Measurements from ENCODE around the gene PFKL.
A peak's percentile ranks its signal among the peaks of the same experiment; 100 is the strongest.

The PFKL gene

DNA sequence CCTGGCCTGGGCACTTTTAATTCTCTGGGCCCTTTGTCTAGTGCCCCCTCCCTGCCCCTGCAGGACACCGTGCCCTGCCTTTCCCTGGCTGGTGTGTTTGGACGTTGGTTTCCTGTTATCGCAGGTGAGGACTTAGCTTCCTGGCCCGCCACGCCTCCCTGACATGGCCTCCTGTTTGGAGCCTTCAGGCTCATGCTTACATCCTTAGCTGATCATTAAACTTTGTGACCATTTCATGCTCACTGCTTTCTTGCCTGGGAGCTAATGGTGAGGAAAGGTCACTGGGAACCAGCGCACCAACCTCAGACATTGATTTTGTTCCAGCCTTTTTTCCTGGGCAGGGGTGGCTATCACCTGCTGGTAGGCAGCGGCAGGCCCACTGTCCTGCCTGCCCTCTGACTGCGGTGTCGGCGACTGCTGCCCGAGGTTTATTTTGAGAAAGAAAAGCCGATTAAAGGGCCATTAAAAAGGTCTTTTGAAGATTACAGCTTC lies 3.7 kb downstream of the PFKL start:
- Histone ChIP-seq H3K27me3 (ENCODE audit: insufficient read depth, poor library complexity, severe bottlenecking) (no peaks in the 10 kb centered on the region), H3K4me1 (ENCODE audit: insufficient read depth, poor library complexity, severe bottlenecking) (peaks cover 3% of the 10 kb centered on the region), H3K27ac (ENCODE audit: poor library complexity, severe bottlenecking) (no peak overlapping the region), H3K36me3 (ENCODE audit: low read depth) (peaks cover 20% of the 10 kb centered on the region), H3K9me3 (ENCODE audit: severe bottlenecking) (no peaks in the 10 kb centered on the region), H3K4me3 (ENCODE audit: severe bottlenecking) (no peak overlapping the region)
- TF ChIP-seq, protein P1, sequence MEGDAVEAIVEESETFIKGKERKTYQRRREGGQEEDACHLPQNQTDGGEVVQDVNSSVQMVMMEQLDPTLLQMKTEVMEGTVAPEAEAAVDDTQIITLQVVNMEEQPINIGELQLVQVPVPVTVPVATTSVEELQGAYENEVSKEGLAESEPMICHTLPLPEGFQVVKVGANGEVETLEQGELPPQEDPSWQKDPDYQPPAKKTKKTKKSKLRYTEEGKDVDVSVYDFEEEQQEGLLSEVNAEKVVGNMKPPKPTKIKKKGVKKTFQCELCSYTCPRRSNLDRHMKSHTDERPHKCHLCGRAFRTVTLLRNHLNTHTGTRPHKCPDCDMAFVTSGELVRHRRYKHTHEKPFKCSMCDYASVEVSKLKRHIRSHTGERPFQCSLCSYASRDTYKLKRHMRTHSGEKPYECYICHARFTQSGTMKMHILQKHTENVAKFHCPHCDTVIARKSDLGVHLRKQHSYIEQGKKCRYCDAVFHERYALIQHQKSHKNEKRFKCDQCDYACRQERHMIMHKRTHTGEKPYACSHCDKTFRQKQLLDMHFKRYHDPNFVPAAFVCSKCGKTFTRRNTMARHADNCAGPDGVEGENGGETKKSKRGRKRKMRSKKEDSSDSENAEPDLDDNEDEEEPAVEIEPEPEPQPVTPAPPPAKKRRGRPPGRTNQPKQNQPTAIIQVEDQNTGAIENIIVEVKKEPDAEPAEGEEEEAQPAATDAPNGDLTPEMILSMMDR (IDR thresholded peaks at IDR 0.05; ENCODE audit: poor library complexity, severe bottlenecking), result no peak
- DNase-seq (ENCODE audit: low spot score) (no peak), ATAC-seq (ENCODE audit: low read depth) (no peak)

DNA sequence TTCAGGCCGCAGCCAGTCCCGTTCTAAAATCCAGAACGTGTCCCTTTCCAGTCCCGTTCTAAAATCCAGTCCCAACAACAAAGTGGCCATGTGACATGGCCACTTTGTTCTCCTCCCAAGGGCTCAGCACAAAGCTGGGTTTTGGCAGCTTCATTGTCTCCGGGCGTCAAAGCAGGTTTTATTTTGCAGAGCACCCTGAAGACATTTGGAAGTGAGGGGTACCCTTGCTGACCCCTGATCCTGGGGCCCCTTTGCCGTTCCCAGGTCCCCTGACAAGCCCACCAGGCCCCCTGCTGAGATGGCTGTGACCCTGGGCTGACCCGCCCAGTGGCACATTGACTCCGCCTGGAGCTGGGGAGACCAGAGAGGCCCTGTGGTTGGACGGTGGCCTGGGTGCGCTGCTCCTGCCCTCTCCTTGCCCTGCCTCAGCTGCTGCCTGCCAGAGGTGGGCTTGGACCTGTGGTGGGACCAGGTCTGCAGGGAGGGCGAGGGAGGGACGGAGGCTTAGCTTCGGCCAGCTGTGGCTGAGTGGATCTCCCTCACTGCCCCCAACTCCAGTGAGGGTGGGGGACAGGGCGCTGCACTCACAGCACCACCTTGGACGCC lies 4.3 kb downstream of the PFKL start:
- H3K4me3 ChIP-seq (ENCODE audit: severe bottlenecking), result no peak overlapping the region
- DNase-seq (ENCODE audit: low spot score) (no peak), ATAC-seq (ENCODE audit: low read depth) (no peak)
- TF ChIP-seq, protein P1 (IDR thresholded peaks at IDR 0.05; ENCODE audit: poor library complexity, severe bottlenecking), result no peak
- H3K27ac ChIP-seq (ENCODE audit: poor library complexity, severe bottlenecking), result no peak overlapping the region
- H3K4me1 ChIP-seq (ENCODE audit: insufficient read depth, poor library complexity, severe bottlenecking), result peaks cover 2% of the 10 kb centered on the region
- H3K36me3 ChIP-seq (ENCODE audit: low read depth), result peaks cover 20% of the 10 kb centered on the region
- H3K27me3 ChIP-seq (ENCODE audit: insufficient read depth, poor library complexity, severe bottlenecking), result no peaks in the 10 kb centered on the region
- H3K9me3 ChIP-seq (ENCODE audit: severe bottlenecking), result no peaks in the 10 kb centered on the region

DNA sequence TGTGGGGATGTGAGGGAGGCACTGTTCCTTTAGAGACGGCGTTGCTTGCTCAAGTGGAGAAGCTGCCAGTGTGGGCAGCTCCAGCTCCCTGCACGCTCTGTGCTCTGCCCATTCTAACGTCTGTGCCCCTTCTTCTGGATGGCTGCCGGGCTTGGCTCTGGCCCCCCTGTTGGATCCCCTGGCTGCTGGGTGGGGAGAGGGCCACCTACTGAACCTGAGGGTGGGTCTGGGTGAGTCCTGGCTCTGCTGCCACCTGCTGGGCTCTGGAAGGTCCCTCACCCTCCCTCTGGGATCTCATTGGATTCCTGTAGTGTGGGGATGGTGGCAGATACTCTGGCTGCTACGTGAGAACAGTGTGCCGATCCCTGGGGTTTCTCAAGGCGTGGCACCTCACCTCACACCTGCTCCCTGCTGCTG lies 5.0 kb downstream of the PFKL start:
- Histone ChIP-seq H3K27me3 (ENCODE audit: insufficient read depth, poor library complexity, severe bottlenecking) (no peaks in the 10 kb centered on the region), H3K27ac (ENCODE audit: poor library complexity, severe bottlenecking) (no peak overlapping the region), H3K4me3 (ENCODE audit: severe bottlenecking) (no peak overlapping the region), H3K36me3 (ENCODE audit: low read depth) (peaks cover 20% of the 10 kb centered on the region), H3K4me1 (ENCODE audit: insufficient read depth, poor library complexity, severe bottlenecking) (no peaks in the 10 kb centered on the region), H3K9me3 (ENCODE audit: severe bottlenecking) (no peaks in the 10 kb centered on the region)
- DNase-seq (ENCODE audit: low spot score) (no peak), ATAC-seq (ENCODE audit: low read depth) (peak; percentile 50)
- TF ChIP-seq, protein P1 (IDR thresholded peaks at IDR 0.05; ENCODE audit: poor library complexity, severe bottlenecking), result peak; percentile 56

DNA sequence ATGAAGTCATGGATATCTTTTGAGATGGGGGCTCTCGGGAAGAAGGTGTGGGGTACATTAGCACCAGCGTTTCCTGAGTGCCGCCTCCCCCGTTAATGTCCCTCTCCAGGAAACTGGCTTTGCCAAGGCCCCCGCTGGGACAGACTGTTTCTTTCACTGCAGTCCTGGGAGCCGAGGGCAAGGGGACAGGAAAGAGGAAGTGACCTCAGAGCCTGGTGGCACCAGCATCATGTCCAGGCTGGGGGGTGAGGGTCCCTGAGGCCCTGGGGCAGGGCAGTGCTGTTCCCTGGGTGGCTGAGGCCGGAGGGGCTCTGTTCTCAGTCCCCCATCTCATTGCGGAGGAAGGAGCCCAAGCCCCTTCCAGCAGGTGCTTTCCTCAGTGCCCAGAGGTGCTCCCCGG lies 5.8 kb downstream of the PFKL start:
- DNase-seq (ENCODE audit: low spot score), result no peak
- peaks cover 20% of the 10 kb centered on the region for H3K36me3 ChIP-seq (ENCODE audit: low read depth)
- H3K4me3 ChIP-seq (ENCODE audit: severe bottlenecking), result no peak overlapping the region
- no peaks in the 10 kb centered on the region for H3K27me3 ChIP-seq (ENCODE audit: insufficient read depth, poor library complexity, severe bottlenecking)
- TF ChIP-seq, protein P1 (IDR thresholded peaks at IDR 0.05; ENCODE audit: poor library complexity, severe bottlenecking), result no peak
- no peaks in the 10 kb centered on the region for H3K9me3 ChIP-seq (ENCODE audit: severe bottlenecking)
- no peak overlapping the region for H3K27ac ChIP-seq (ENCODE audit: poor library complexity, severe bottlenecking)
- no peaks in the 10 kb centered on the region for H3K4me1 ChIP-seq (ENCODE audit: insufficient read depth, poor library complexity, severe bottlenecking)
- no peak for ATAC-seq (ENCODE audit: low read depth)

DNA sequence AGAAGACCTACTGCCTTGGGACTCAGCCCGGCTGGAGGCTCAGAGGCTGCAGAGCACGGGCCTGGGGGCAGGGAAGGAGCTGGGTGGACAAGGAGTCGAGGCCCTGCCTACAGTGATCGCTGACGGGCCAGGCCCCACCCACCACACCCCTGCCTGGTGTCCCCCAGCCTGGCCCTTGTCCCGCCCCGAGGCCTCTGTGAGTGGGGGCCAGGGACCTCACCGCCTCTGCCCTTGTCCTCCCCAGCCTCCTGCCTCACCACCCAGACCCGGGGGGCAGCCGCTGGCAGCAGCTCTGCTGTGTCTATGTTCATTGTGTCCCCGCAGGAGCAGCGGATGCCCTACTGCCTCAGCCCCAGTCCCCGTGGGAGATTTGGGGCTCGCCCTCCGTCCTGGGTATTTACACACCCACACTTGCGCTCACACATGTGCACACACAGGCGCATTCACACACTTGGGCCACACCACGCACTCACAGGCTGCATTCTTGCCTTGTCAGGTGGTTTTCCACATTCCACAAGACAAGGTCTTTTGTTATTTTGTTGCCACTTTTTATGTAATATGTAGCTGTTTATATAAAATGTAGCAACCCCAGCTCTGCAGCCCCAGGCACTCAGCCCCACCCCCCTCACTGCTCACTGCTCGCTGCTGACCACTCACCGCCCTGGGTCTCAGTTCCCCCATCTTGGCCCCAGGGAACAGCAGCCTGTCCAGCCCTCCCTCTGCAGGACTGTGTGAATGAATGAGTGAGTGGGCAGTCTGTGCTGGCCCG lies 7.3 kb downstream of the PFKL start:
- H3K9me3 ChIP-seq (ENCODE audit: severe bottlenecking), result no peaks in the 10 kb centered on the region
- ATAC-seq (ENCODE audit: low read depth) (no peak), DNase-seq (ENCODE audit: low spot score) (no peak)
- H3K36me3 ChIP-seq (ENCODE audit: low read depth), result peaks cover 30% of the 10 kb centered on the region
- H3K27me3 ChIP-seq (ENCODE audit: insufficient read depth, poor library complexity, severe bottlenecking), result no peaks in the 10 kb centered on the region
- no peak overlapping the region for H3K4me3 ChIP-seq (ENCODE audit: severe bottlenecking)
- no peaks in the 10 kb centered on the region for H3K4me1 ChIP-seq (ENCODE audit: insufficient read depth, poor library complexity, severe bottlenecking)
- H3K27ac ChIP-seq (ENCODE audit: poor library complexity, severe bottlenecking), result no peak overlapping the region
- TF ChIP-seq, protein P1 (IDR thresholded peaks at IDR 0.05; ENCODE audit: poor library complexity, severe bottlenecking), result no peak
